ENCODE results near the gene MCHR2.

Gene MCHR2

DNA sequence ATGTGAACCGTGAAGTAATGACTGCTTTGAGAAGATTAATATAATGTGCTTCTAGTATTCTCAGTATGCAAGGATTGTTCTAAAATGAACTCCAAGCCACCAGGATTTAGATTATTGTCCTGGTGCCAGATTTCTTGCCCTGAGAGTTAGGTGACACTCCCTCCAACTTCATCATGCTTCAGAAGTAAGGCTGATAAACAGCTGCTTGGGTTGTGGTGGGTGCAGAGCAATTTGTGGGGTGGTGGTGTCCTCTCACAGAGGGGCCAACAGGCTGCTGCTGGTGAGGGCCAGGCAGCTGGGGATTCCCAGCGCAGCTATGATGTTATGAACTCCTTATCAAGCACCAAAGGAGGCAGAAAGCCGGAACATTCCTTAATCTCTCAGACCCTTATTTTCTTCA lies 114.6 kb downstream of the MCHR2 start:
- no peak for DNase-seq (ENCODE audit: extremely low read depth, low read depth)
- no peak for TF ChIP-seq CTCF (IDR thresholded peaks at IDR 0.05; ENCODE audit: low read depth, low read length, missing control alignments)
- no peak overlapping the region for H3K4me3 ChIP-seq (replicated peaks; ENCODE audit: low read depth, low read length)

GRCh38 chr6:99875068-99875467 lies 119.0 kb downstream of the MCHR2 start:
- no peak overlapping the region for H3K4me3 ChIP-seq (replicated peaks; ENCODE audit: low read depth, low read length)
- TF ChIP-seq CTCF (IDR thresholded peaks at IDR 0.05; ENCODE audit: low read depth, low read length, missing control alignments), result no peak
- DNase-seq (ENCODE audit: extremely low read depth, low read depth), result no peak

- no peak overlapping the region for H3K4me3 ChIP-seq (replicated peaks; ENCODE audit: low read depth, low read length)
- no peak for DNase-seq (ENCODE audit: extremely low read depth, low read depth)
- no peak for TF ChIP-seq CTCF (IDR thresholded peaks at IDR 0.05; ENCODE audit: low read depth, low read length, missing control alignments)
Observed at GRCh38 chr6:99873084-99873483, 120.9 kb downstream of the MCHR2 start.

- no peak for TF ChIP-seq CTCF (IDR thresholded peaks at IDR 0.05; ENCODE audit: low read depth, low read length, missing control alignments)
- no peak overlapping the region for H3K4me3 ChIP-seq (replicated peaks; ENCODE audit: low read depth, low read length)
- DNase-seq (ENCODE audit: extremely low read depth, low read depth), result no peak
Observed at GRCh38 chr6:99871641-99872040, 122.4 kb downstream of the MCHR2 start.

Data from HFF-Myc (cell line).